NCI-H1694 (cell line): ENCODE results near the gene RBM11.

Experiments
- DNase-seq: peaks from one replicate; lab custom pipeline; 2025; lab: John Stamatoyannopoulos, UW

Gene RBM11

DNA sequence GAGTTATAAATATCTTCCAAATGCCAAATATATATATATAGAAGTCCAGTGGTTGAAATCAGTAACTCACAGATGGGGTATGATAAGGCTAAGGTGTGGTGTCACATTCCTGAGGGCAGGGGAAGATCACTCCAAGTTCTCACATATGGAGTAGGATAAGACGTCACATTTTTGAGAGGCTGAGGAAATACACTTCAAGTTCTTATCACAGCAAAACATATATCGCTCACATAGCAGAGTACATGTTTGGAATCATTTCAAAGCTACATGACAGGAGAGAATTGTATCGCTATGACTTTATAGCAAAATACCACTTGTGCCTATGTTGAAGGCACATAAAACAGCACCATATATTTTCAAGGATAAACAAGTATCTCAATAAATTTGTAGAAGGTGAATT, 55.1 kb downstream of the RBM11 start:
- no peak for DNase-seq

GRCh38 chr21:14271641-14272040, 55.7 kb downstream of the RBM11 start:
- no peak for DNase-seq

GRCh38 chr21:14273736-14274538, 58.0 kb downstream of the RBM11 start:
- DNase-seq: no peak

GRCh38 chr21:14275702-14276205, 59.8 kb downstream of the RBM11 start:
- DNase-seq: no peak
